HUES6 (cell line): Measurements from ENCODE around the gene MET.

Experiments used
- H3K27ac ChIP-seq: 2 replicates; pipeline ENCODE4 v1.7.0; 2013; ENCODE audit warnings: low read depth, mild to moderate bottlenecking, low read length, inconsistent platforms
- H3K27me3 ChIP-seq: 2 replicates; pipeline ENCODE4 v1.6.1; 2013; ENCODE audit warnings: low read length; ENCODE audit not compliant: control insufficient read depth, insufficient read depth
- H3K36me3 ChIP-seq: 2 replicates; pipeline ENCODE4 v1.6.1; 2013; ENCODE audit warnings: low read length; ENCODE audit not compliant: control insufficient read depth, insufficient read depth
- H3K4me1 ChIP-seq: 2 replicates; pipeline ENCODE4 v1.6.1; 2013; ENCODE audit warnings: low read length; ENCODE audit not compliant: control insufficient read depth, insufficient read depth
- H3K4me3 ChIP-seq: 2 replicates; pipeline ENCODE4 v1.5.1; 2013; ENCODE audit warnings: low read depth, low read length
- H3K9ac ChIP-seq: one replicate; pipeline ENCODE4 v1.6.1; 2013; ENCODE audit warnings: mild to moderate bottlenecking, low read length
- H3K9me3 ChIP-seq: 2 replicates; pipeline ENCODE4 v1.6.1; 2013; ENCODE audit warnings: low read depth, low read length; ENCODE audit not compliant: control insufficient read depth, insufficient read depth

The MET gene

DNA sequence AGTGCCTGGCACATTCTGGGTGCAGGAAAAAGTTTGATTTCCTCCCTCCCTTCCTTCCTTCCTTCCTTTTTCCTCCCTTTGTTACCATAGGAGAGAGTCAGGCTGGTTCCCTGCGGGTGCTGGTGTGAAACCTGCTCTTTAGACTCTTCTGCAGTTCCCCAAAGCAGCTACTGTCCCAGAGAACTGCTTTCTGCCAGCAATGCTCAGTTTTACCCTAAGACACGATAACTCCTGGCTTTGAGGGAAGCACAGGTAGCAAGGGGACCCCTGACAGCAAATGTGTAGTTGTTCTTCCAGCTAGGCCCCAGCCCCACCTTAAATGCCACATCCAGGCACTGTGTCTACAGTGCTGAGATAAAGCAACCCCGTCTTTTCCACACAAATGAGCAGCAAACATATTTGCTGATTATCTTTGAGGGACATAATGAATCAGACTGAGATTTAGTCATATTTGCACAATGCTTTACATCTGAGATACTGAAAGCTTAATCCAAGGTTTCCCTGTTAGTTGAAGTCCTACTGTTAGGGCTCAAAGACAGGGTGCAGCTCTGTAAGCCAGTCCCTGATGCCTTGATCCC lies 55.5 kb downstream of the MET start:
- H3K9ac ChIP-seq: no peak overlapping the region
- no peak overlapping the region for H3K27ac ChIP-seq
- no peaks in the 10 kb centered on the region for H3K9me3 ChIP-seq
- H3K4me1 ChIP-seq: peaks cover 4% of the 10 kb centered on the region; the same call in 1 of the 2 replicates
- H3K27me3 ChIP-seq: no peaks in the 10 kb centered on the region
- H3K4me3 ChIP-seq: no peak overlapping the region
- H3K36me3 ChIP-seq: no peaks in the 10 kb centered on the region

DNA sequence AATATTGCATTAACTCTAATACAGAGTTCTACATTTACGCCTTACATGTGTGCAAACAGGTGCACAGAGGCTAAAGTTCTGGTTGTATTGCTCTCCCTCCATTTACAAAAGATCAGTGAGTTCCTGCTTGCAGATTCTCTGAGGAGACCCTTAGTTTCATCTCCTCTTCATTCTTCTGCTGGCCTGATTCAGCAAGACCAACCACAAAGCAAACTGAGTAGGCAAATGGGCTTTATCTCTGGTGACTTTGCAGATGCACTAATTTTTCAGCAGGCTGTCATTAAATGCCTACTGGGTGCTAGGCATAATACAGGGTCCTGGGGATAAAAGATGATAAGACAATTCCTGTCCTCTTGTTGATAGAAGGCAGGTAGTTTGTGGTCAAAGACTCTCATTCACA lies 56.4 kb downstream of the MET start:
- Histone ChIP-seq H3K4me3 (no peak overlapping the region), H3K27ac (no peak overlapping the region), H3K9me3 (no peaks in the 10 kb centered on the region), H3K4me1 (peaks cover 4% of the 10 kb centered on the region; the same call in 1 of the 2 replicates), H3K27me3 (no peaks in the 10 kb centered on the region), H3K36me3 (no peaks in the 10 kb centered on the region), H3K9ac (no peak overlapping the region)

DNA sequence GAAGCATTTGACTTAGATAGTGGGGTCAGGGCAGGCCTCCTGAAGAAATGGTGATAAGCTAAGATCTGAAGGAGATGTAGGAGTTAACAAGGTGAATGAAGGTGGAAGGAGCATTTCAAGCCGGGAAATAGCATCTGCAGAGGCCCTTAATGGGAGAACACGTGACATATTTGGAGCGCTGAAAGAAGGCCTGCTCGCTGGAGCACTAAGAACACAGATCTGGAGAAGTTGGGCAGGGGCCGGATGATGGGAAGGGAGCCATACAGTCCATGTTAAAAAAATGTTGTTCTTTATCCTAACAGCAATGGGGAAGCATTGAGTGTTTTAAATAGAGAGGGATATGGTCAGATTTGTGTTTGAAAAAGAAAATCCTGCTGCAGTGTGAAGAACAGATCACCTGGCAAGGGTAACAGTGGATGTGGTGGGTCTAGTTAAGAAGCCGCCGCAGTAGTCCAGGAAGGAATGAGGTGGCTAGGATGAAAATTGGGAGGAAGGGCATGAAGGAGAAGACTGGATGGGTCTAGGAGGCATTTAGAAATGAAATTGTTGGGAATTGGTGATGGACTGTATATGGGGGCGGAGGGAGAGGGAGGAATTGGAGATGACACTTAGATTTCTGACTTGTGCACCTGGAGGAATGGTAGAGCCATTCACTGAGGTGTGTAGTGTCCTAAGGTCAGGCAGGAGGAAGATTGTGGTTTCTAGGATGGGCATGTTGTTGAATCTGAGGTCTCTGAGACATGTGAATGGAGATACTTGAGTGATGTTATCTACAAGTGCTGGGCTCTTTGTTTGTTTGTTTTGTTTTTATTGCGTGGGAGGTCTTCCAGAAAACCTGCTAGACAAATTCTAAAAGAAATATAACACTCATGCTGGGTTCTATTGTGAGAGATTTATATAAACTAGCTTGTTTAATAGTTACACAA lies 58.4 kb downstream of the MET start:
- Histone ChIP-seq H3K27ac (no peak overlapping the region), H3K9ac (no peak overlapping the region), H3K27me3 (no peaks in the 10 kb centered on the region), H3K36me3 (no peaks in the 10 kb centered on the region), H3K4me1 (no peaks in the 10 kb centered on the region; the same call in 1 of the 2 replicates), H3K9me3 (no peaks in the 10 kb centered on the region), H3K4me3 (no peak overlapping the region)

DNA sequence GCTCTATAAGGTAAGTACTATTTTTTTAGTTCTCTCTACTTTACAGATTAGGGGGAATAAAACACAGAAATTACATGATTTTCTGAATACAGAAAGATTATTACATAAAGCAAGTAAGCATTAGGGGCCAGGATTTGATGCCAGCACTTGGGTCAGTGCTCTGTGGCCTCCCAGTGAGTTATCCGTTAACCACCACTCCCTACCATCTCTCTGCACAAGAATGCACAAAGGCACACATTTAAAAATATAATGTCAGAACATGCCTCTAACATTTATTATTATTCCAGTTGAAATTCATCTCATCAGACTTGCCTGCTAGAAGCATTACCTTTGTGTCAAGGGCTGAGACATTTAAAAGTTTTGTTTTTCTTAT lies 59.0 kb downstream of the MET start:
- Histone ChIP-seq H3K27me3 (no peaks in the 10 kb centered on the region), H3K27ac (no peak overlapping the region), H3K4me1 (no peaks in the 10 kb centered on the region; the same call in 1 of the 2 replicates), H3K9ac (no peak overlapping the region), H3K36me3 (no peaks in the 10 kb centered on the region), H3K9me3 (no peaks in the 10 kb centered on the region), H3K4me3 (no peak overlapping the region)

DNA sequence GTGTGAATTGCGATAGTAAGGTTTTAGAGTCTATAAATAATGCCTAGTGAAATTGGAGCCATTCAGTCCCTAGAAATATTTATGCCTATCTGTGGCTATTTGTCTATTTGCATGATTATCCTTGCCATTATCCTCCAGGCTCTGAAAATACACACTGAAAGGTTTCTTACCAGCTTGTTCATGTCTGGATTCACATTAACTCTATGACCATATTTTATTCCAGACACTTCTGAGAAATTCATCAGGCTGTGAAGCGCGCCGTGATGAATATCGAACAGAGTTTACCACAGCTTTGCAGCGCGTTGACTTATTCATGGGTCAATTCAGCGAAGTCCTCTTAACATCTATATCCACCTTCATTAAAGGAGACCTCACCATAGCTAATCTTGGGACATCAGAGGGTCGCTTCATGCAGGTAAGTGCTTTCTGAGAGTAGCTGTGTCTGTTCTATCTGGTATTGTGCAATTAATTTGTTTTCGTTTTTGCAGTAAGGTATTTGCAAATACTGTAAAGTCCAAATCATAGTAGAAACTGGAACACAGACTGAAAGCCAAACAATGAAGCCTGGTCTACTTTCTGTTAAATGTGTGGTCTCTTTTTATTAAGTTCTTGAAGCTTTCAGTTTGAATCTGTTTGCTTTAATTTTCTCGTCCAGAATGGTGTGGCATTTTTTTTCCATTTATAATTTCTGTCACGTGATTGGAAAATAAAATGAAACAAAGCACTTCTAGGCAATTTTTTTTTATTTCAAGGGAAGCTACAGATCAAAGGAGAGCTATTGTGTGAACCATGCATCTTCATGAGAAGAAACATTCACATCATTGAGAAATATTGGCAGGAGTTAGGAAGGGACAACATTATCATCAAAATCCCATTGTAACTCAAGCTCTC lies 59.7 kb downstream of the MET start:
- Histone ChIP-seq H3K36me3 (no peaks in the 10 kb centered on the region), H3K4me1 (peaks cover 5% of the 10 kb centered on the region; the same call in 1 of the 2 replicates), H3K27me3 (no peaks in the 10 kb centered on the region), H3K27ac (no peak overlapping the region), H3K9ac (no peak overlapping the region), H3K4me3 (no peak overlapping the region), H3K9me3 (no peaks in the 10 kb centered on the region)

DNA sequence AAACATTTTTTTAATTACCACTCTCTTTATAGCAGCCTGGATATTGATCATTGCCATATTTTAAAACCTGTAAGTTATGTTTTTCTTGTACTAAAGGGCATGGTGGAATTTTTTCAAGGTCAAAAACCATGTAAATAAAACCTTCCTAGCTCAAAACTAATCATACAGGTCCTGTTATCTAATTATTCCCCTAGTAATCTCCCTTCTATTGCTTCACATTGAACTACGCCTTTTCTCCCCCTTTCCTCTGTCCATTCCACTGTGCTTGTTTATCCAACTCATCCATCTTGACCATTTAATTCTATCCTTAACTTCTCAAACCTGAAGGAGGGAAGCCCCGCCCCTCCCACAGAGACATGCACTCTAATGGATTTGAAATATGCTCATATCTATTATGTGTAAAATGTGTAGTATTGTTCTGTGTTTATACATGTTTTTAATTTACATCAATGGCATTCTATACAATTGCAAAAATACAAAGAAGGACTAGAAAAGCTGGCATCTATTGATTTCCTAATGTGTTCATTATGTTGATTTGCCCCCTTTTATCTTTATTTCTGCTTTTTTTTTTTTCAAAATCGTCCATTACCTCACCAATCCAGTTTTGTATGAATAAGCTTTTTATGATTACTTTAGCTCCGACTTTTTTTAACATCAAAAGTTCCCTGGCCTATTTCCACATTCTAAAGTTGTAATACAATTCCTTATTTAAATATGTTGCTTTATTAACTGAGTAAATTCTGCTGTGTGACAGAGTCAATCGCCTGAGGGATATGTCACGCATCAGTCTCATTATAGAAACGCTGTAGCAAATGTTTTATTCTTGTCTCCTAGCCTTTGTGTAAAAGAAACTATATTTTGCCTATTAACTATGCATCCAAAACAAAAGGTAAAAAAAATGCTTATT lies 61.0 kb downstream of the MET start:
- no peak overlapping the region for H3K9ac ChIP-seq
- H3K27ac ChIP-seq: no peak overlapping the region
- H3K36me3 ChIP-seq: no peaks in the 10 kb centered on the region
- H3K4me1 ChIP-seq: peaks cover 16% of the 10 kb centered on the region; the same call in 1 of the 2 replicates
- H3K27me3 ChIP-seq: no peaks in the 10 kb centered on the region
- H3K4me3 ChIP-seq: no peak overlapping the region
- H3K9me3 ChIP-seq: no peaks in the 10 kb centered on the region

DNA sequence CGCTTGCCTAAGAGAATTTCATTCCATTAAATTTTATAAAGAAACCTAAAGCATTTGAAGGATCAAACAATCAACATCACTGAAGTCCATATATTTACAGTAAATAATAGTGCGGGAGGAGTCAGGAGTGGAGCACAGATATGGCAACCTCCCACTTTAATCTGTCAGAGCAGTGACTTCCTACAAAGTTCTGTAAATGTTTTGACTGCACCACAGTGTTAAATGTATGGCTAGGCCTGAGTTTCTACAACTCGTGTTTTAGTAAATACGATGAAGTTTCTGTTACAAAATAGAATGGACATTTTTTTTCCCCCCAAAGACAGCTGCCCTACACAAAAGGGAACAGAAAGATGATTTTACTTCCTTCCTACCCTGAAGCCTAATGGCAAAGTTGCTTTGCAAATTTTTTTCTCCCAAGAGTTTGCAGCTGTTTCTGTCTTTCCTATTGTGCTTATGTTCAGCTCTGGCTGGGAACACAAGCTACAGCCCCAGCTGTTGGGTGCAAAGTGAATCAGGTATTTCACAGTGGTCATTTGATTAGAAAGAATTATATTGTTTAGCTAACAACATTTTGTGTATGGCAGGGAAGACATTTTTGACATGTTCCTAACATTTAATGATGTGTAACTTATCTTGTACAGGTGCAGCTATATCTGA lies 62.1 kb downstream of the MET start:
- Histone ChIP-seq H3K36me3 (no peaks in the 10 kb centered on the region), H3K4me3 (no peak overlapping the region), H3K4me1 (peaks cover 24% of the 10 kb centered on the region; the same call in 1 of the 2 replicates), H3K27ac (no peak overlapping the region), H3K27me3 (no peaks in the 10 kb centered on the region), H3K9ac (no peak overlapping the region), H3K9me3 (no peaks in the 10 kb centered on the region)

DNA sequence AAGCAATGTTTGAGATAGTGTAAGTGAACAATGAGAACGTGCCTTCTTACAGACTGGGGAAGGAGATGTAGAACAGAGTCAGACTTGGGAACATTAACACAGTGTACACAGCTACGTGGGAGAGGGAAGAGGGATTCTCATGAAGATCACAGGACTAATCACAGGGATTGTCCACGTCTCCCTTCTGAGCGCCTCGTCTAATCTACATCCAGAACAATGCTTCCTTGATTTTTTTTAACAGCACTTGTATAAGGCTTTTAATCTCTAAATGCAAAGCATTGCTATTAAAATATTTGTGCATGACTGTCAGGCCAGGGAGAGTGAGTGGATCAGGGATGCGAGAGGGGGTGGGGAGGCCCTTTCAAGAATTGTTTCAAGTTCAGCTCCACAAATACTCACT lies 62.7 kb downstream of the MET start:
- H3K9me3 ChIP-seq: no peaks in the 10 kb centered on the region
- no peaks in the 10 kb centered on the region for H3K36me3 ChIP-seq
- H3K4me1 ChIP-seq: peaks cover 24% of the 10 kb centered on the region; the same call in 1 of the 2 replicates
- no peak overlapping the region for H3K4me3 ChIP-seq
- H3K9ac ChIP-seq: no peak overlapping the region
- H3K27ac ChIP-seq: no peak overlapping the region
- H3K27me3 ChIP-seq: no peaks in the 10 kb centered on the region

DNA sequence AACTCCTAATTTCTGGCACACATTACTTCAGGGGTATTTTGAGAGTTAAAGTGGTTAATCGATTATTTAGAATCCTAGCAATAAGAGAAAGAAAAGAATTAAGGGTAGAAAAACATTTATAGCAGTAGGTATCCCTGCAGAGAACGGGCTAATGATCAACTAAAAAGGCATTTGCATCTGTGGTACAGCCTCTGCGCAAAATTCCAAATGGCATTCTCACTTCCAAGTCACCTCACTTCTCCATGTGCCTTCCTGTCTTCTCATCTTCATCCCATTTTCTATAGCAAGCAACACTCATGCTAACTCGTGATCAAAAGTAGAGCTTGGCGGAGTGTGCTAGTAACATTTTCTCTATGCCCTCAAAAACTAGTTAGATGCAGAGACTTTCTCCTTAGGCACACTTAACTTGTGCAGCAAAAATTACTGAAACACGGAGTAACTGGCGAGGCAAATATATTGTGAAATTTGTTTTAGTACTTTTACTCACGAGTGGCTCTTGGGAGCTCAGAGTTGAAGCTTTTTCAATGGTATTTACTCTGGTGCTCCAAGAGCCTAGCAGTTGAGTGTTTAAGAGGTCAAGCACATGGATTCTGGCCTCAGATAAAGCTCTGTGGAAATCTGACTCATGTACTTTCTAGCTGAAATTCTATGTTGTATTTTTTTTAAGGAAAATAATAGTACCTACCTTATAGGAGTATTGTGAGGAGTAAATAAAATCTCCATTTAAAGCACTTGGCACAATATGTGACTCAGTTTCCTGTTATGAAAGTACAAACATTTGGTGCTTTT lies 65.1 kb downstream of the MET start:
- Histone ChIP-seq H3K4me3 (no peak overlapping the region), H3K4me1 (peaks cover 24% of the 10 kb centered on the region; the same call in 1 of the 2 replicates), H3K27me3 (no peaks in the 10 kb centered on the region), H3K27ac (no peak overlapping the region), H3K9me3 (no peaks in the 10 kb centered on the region), H3K9ac (no peak overlapping the region), H3K36me3 (peaks cover 3% of the 10 kb centered on the region; the same call in 1 of the 2 replicates)
